ENCODE measurements around the gene CC2D1A. TPM values are rescaled to one million over a fixed set of nuclear protein-coding genes. Genes with fewer than 3 reads are reported as not detected.

The CC2D1A gene
- total RNA-seq, 2 experiments from 2014 or later, result 23.3 to 44.0 TPM

DNA sequence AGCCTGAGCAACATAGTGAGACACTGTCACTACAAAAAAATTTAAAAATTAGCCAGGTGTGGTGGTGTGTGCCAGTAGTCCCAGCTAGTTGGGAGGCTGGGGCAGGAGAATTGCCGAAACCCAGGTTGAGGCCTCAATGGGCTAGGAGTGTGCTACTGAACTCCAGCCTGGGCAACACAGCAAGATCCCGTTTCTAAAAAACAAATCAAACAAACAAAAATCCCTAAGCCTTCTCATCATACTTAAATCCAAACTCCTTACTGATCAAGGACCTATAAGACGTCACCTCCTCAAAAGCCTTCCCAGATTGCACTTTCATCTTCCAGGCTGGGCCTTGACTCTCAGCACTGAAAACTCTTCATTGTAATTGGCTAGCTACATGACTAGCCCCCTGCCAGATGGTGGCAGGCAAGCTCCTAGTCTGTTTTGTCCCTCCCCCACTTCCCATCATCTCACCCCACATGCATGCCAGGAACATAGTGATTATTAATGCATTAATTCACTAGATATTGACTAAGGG, 46.6 kb upstream of the CC2D1A start:
- intact Hi-C loops (cut with micrococcal nuclease; ENCODE audit: unreplicated experiment), result no loop called here
- no peaks in the 10 kb centered on the region for H3K9me3 ChIP-seq (ENCODE audit: low read length)
- H3K9me2 ChIP-seq (ENCODE audit: insufficient read depth, low read length), result no peaks in the 10 kb centered on the region
- ChIA-PET CTCF (ENCODE audit: unreplicated experiment) (no interaction called here), POLR2A (no interaction called here)
- BruUV-seq (replicated peaks), result no TSS peak
- no peak overlapping the region for H2AFZ ChIP-seq (ENCODE audit: low read length)
- H3K27ac ChIP-seq (ENCODE audit: low read depth, low read length, poor library complexity, severe bottlenecking), result no peak overlapping the region
- no peaks in the 10 kb centered on the region for H3K36me3 ChIP-seq (ENCODE audit: insufficient read depth, low read length)
- H3K4me1 ChIP-seq (ENCODE audit: insufficient read depth, low read length, poor library complexity, severe bottlenecking), result peaks cover 13% of the 10 kb centered on the region
- TF ChIP-seq EZH2phosphoT487 (IDR thresholded peaks at IDR 0.05; ENCODE audit: borderline replicate concordance, low read depth, low read length), result no peak
- TF ChIP-seq, protein P1, sequence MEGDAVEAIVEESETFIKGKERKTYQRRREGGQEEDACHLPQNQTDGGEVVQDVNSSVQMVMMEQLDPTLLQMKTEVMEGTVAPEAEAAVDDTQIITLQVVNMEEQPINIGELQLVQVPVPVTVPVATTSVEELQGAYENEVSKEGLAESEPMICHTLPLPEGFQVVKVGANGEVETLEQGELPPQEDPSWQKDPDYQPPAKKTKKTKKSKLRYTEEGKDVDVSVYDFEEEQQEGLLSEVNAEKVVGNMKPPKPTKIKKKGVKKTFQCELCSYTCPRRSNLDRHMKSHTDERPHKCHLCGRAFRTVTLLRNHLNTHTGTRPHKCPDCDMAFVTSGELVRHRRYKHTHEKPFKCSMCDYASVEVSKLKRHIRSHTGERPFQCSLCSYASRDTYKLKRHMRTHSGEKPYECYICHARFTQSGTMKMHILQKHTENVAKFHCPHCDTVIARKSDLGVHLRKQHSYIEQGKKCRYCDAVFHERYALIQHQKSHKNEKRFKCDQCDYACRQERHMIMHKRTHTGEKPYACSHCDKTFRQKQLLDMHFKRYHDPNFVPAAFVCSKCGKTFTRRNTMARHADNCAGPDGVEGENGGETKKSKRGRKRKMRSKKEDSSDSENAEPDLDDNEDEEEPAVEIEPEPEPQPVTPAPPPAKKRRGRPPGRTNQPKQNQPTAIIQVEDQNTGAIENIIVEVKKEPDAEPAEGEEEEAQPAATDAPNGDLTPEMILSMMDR (conservative IDR thresholded peaks at IDR 0.05; ENCODE audit: low read length), result peak; percentile 35; the same call in 1 of the 2 replicates
- no peaks in the 10 kb centered on the region for H4K20me1 ChIP-seq (ENCODE audit: insufficient read depth, low read length)
- no peak for DNase-seq (ENCODE audit: low spot score)
- no peaks in the 10 kb centered on the region for H3K79me2 ChIP-seq (ENCODE audit: insufficient read depth, low read depth, low read length)
- H3K4me3 ChIP-seq (ENCODE audit: low read depth, low read length, poor library complexity, severe bottlenecking), result no peak overlapping the region
- no peak overlapping the region for H3K4me2 ChIP-seq (ENCODE audit: low read length)

DNA sequence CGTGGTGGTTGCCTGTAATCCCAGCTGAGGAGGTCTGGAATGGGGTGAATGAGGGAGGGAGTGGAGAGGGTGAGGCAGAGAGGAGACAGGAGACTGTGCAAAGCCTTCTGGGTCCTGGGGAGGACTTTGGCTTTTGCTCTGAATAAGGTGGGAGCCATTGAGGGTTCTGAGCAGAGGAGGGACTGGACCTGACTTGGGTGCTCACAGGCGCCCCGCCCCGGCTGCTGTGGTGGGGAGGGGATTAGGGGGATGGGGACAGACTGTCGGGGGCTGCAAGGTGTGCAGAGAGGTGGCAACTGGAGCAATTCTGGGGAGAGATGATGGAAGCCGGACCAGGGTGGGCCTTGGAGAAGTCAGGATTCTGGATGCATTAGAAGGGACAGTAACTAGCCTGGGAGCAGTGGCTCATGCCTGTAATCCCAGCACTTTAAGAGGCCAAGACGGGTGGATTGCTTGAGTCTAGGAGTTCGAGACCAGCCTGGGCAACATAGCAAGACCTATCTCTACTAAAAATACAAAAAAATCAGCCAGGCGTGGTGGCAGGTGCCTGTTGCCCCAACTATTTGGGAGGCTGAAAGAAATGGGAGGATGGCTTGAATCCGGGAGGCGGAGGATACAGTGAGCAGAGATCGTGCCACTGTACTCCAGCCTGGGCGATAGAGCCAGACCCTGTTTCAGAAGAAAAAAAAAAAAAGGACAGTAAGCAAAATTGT, 45.2 kb upstream of the CC2D1A start:
- no peak overlapping the region for H3K4me2 ChIP-seq (ENCODE audit: low read length)
- DNase-seq (ENCODE audit: low spot score), result no peak
- no peaks in the 10 kb centered on the region for H3K9me3 ChIP-seq (ENCODE audit: low read length)
- peaks cover 13% of the 10 kb centered on the region for H3K4me1 ChIP-seq (ENCODE audit: insufficient read depth, low read length, poor library complexity, severe bottlenecking)
- H2AFZ ChIP-seq (ENCODE audit: low read length), result no peak overlapping the region
- H3K9me2 ChIP-seq (ENCODE audit: insufficient read depth, low read length), result no peaks in the 10 kb centered on the region
- H4K20me1 ChIP-seq (ENCODE audit: insufficient read depth, low read length), result no peaks in the 10 kb centered on the region
- intact Hi-C loops (cut with micrococcal nuclease; ENCODE audit: unreplicated experiment), result loop anchor here (5.0 kb wide), 1 partner anchor 584 kb away; no protein-coding TSS in a partner anchor
- POLR2A ChIA-PET, result interaction anchor here (0.7 to 1.8 kb wide), 2 partner anchors 8 to 9 kb away, joined by 7 to 8 read pairs; no protein-coding TSS in a partner anchor
- no peak overlapping the region for H3K27ac ChIP-seq (ENCODE audit: low read depth, low read length, poor library complexity, severe bottlenecking)
- no peak for TF ChIP-seq EZH2phosphoT487 (IDR thresholded peaks at IDR 0.05; ENCODE audit: borderline replicate concordance, low read depth, low read length)
- TF ChIP-seq, protein P1 (conservative IDR thresholded peaks at IDR 0.05; ENCODE audit: low read length), result no peak
- no TSS peak for BruUV-seq (replicated peaks)
- H3K36me3 ChIP-seq (ENCODE audit: insufficient read depth, low read length), result no peaks in the 10 kb centered on the region
- no peak overlapping the region for H3K4me3 ChIP-seq (ENCODE audit: low read depth, low read length, poor library complexity, severe bottlenecking)
- CTCF ChIA-PET (ENCODE audit: unreplicated experiment), result no interaction called here
- no peaks in the 10 kb centered on the region for H3K79me2 ChIP-seq (ENCODE audit: insufficient read depth, low read depth, low read length)

DNA sequence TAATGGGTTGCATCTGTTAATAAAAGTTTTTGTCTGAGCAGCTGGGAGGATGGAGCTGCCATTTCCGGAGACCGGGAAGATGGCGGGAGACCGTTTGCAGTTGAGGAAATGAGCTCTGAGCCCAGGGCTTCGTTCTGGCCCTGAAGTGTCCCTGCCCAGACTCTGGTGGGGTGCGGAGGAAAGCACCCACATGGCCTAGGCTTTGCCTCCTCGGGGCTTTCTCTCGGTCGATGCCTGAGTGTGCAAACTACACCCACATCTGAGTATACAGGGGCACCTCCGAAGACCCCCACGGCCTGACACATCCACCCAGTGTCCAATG, 44.6 kb upstream of the CC2D1A start:
- Histone ChIP-seq H4K20me1 (ENCODE audit: insufficient read depth, low read length) (no peaks in the 10 kb centered on the region), H3K9me2 (ENCODE audit: insufficient read depth, low read length) (no peaks in the 10 kb centered on the region), H3K4me2 (ENCODE audit: low read length) (peak overlapping the region; percentile 81), H3K4me3 (ENCODE audit: low read depth, low read length, poor library complexity, severe bottlenecking) (no peak overlapping the region), H3K79me2 (ENCODE audit: insufficient read depth, low read depth, low read length) (no peaks in the 10 kb centered on the region), H3K27ac (ENCODE audit: low read depth, low read length, poor library complexity, severe bottlenecking) (no peak overlapping the region), H2AFZ (ENCODE audit: low read length) (peak overlapping the region; percentile 76; the same call in 1 of the 2 replicates), H3K36me3 (ENCODE audit: insufficient read depth, low read length) (no peaks in the 10 kb centered on the region), H3K4me1 (ENCODE audit: insufficient read depth, low read length, poor library complexity, severe bottlenecking) (peaks cover 13% of the 10 kb centered on the region), H3K9me3 (ENCODE audit: low read length) (no peaks in the 10 kb centered on the region)
- BruUV-seq (replicated peaks), result no TSS peak
- TF ChIP-seq EZH2phosphoT487 (IDR thresholded peaks at IDR 0.05; ENCODE audit: borderline replicate concordance, low read depth, low read length), result no peak
- TF ChIP-seq, protein P1 (conservative IDR thresholded peaks at IDR 0.05; ENCODE audit: low read length), result no peak
- intact Hi-C loops (cut with micrococcal nuclease; ENCODE audit: unreplicated experiment), result loop anchor here (5.0 kb wide), 1 partner anchor 584 kb away; no protein-coding TSS in a partner anchor
- ChIA-PET POLR2A (interaction anchor here (1.8 kb wide), 1 partner anchor 9 kb away, joined by 7 read pairs; no protein-coding TSS in a partner anchor), CTCF (ENCODE audit: unreplicated experiment) (no interaction called here)
- DNase-seq (ENCODE audit: low spot score), result no peak

Data from OCI-LY7 (cell line).